ENCODE data around the gene RHOB.

RHOB gene

DNA sequence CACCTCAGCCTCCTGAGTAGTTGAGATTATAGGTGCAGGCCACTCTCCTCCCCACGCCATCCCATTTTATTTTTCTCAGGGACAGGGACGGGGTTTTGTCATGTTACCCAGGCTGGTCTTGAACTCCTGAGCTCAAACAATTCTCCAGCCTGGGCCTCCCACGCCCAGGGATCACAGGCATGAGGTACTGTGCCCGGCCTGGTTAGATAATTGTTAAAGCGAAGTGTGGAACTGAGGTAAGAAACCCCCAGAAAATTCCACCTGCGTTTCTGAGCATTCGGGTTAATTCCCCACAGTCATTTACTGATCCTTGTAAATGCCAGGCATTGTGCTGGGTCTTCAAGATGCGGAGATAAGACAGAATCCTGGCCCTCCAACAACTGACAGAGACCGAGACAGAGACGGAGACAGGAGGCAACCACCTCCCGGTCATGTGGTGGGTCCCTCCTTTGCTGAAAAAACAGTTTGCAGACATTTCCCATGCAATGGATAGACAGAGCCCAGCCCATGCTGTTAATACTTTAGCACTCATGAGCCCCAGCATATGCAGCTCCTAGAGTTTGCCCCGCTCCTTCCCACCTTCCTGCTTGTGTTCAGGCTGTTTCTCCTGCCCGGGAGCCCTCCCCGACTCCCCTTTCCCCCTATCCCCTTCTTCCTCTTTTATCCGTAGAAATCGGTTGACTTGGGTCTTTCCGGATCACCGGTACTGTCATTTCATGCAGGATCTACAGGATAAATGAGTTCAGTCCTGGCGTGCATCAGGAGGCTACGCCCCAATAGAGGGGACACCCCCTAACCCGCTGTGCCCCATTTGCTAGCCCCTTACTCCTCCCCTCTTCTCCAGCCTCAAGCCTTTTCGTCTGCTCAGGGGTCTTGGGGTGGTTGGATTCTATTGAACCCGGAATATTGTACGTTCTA, 1.6 kb upstream of the RHOB start:
- CTCF ChIA-PET: interaction anchor here (1.0 to 4.8 kb wide), 14 partner anchors 8 to 216 kb away, joined by 3 to 86 read pairs (median 8); partner anchors contain the start of gene HS1BP3
- TF ChIP-seq, protein P1, sequence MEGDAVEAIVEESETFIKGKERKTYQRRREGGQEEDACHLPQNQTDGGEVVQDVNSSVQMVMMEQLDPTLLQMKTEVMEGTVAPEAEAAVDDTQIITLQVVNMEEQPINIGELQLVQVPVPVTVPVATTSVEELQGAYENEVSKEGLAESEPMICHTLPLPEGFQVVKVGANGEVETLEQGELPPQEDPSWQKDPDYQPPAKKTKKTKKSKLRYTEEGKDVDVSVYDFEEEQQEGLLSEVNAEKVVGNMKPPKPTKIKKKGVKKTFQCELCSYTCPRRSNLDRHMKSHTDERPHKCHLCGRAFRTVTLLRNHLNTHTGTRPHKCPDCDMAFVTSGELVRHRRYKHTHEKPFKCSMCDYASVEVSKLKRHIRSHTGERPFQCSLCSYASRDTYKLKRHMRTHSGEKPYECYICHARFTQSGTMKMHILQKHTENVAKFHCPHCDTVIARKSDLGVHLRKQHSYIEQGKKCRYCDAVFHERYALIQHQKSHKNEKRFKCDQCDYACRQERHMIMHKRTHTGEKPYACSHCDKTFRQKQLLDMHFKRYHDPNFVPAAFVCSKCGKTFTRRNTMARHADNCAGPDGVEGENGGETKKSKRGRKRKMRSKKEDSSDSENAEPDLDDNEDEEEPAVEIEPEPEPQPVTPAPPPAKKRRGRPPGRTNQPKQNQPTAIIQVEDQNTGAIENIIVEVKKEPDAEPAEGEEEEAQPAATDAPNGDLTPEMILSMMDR (IDR thresholded peaks at IDR 0.05; ENCODE audit: control extremely low read depth, extremely low read depth, low read depth, missing control alignments): no peak
- POLR2A ChIA-PET: interaction anchor here (5.1 kb wide), 1 partner anchor 79 kb away, joined by 56 read pairs; no protein-coding TSS in a partner anchor

GRCh38 chr2:20446255-20446916, 488 bp upstream of the RHOB start:
- POLR2A ChIA-PET: interaction anchor here (0.6 to 5.1 kb wide), 94 partner anchors 9 to 737 kb away, joined by 3 to 92 read pairs (median 6); partner anchors contain the start of genes GDF7, HS1BP3 and LAPTM4A
- no peak for DNase-seq (ENCODE audit: extremely low spot score)
- TF ChIP-seq, protein P1 (IDR thresholded peaks at IDR 0.05; ENCODE audit: control extremely low read depth, extremely low read depth, low read depth, missing control alignments): no peak
- CTCF ChIA-PET: interaction anchor here (0.6 to 4.8 kb wide), 23 partner anchors 9 to 215 kb away, joined by 3 to 86 read pairs (median 5); partner anchors contain the start of gene HS1BP3

More for the DNA sequence above, 1.6 kb upstream of the RHOB start:
- DNase-seq (ENCODE audit: extremely low spot score): no peak

GRCh38 chr2:20447437-20448245, 767 bp downstream of the RHOB start:
- CTCF ChIA-PET: interaction anchor here (0.6 to 4.8 kb wide), 21 partner anchors 8 to 516 kb away, joined by 3 to 86 read pairs (median 7); partner anchors contain the start of gene HS1BP3

DNA sequence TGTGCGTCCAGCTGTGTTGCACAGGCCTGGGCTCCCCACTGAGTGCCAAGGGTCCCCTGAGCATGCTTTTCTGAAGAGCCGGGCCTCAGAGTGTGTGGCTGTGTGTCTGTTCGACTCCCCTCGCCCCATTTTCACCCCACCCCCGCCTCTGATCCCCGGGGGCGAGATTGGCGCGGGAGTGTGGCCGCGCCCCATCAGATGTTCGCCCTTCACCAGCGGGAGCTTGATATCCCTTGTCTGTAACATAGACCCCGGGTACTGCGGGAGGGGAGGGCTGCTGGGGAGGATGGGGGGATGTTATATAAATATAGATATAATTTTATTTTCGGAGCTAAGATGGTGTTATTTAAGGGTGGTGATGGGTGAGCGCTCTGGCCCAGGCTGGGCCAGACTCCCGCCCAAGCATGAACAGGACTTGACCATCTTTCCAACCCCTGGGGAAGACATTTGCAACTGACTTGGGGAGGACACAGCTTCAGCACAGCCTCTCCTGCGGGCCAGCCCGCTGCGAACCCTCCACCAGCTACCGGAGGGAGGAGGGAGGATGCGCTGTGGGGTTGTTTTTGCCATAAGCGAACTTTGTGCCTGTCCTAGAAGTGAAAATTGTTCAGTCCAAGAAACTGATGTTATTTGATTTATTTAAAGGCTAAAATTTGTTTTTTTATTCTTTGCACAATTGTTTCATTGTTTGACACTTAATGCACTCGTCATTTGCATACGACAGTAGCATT, 1.5 kb downstream of the RHOB start:
- ChIA-PET POLR2A (interaction anchor here (0.6 to 5.1 kb wide), 28 partner anchors 9 to 223 kb away, joined by 3 to 92 read pairs (median 14); partner anchors contain the start of genes GDF7, HS1BP3 and SDC1), CTCF (interaction anchor here (0.9 to 2.4 kb wide), 10 partner anchors 9 to 515 kb away, joined by 3 to 19 read pairs (median 6); partner anchors contain the start of gene HS1BP3)
- no peak for DNase-seq (ENCODE audit: extremely low spot score)
- TF ChIP-seq, protein P1 (IDR thresholded peaks at IDR 0.05; ENCODE audit: control extremely low read depth, extremely low read depth, low read depth, missing control alignments): no peak

More at GRCh38 chr2:20447437-20448245, 767 bp downstream of the RHOB start:
- POLR2A ChIA-PET: interaction anchor here (0.5 to 5.1 kb wide), 73 partner anchors 10 to 636 kb away, joined by 3 to 92 read pairs (median 7); partner anchors contain the start of genes GDF7, HS1BP3, LAPTM4A and SDC1
- TF ChIP-seq, protein P1 (IDR thresholded peaks at IDR 0.05; ENCODE audit: control extremely low read depth, extremely low read depth, low read depth, missing control alignments): no peak
- DNase-seq (ENCODE audit: extremely low spot score): peak; percentile 57

DNA sequence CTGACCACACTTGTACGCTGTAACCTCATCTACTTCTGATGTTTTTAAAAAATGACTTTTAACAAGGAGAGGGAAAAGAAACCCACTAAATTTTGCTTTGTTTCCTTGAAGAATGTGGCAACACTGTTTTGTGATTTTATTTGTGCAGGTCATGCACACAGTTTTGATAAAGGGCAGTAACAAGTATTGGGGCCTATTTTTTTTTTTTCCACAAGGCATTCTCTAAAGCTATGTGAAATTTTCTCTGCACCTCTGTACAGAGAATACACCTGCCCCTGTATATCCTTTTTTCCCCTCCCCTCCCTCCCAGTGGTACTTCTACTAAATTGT, 2.1 kb downstream of the RHOB start:
- ChIA-PET POLR2A (interaction anchor here (0.6 to 5.1 kb wide), 12 partner anchors 20 to 202 kb away, joined by 3 to 82 read pairs (median 5); partner anchors contain the start of gene HS1BP3), CTCF (interaction anchor here (0.9 to 2.4 kb wide), 7 partner anchors 9 to 202 kb away, joined by 3 to 8 read pairs (median 5); partner anchors contain the start of gene HS1BP3)
- TF ChIP-seq, protein P1 (IDR thresholded peaks at IDR 0.05; ENCODE audit: control extremely low read depth, extremely low read depth, low read depth, missing control alignments): no peak

More for the DNA sequence above, 2.1 kb downstream of the RHOB start:
- no peak for DNase-seq (ENCODE audit: extremely low spot score)
